GM23338 (cell line): ENCODE measurements around the gene XYLT1. TPM values are rescaled to one million over a fixed set of nuclear protein-coding genes. Genes with fewer than 3 reads are reported as not detected.

Experiments used
- ATAC-seq: fragments of 200-7000 bp; cut with Tn5 transposase; 3 replicates; pipeline ENCODE4 v1.9.1; 2020
- DNase-seq: peaks from one replicate; pipeline ENCODE4 v3.0.0-alpha.2; 2015; ENCODE audit warnings: low spot score
- H2AFZ ChIP-seq: fragments of 200-600 bp; sonication (generic); 2 replicates; pipeline ENCODE4 v1.8.0; 2016; ENCODE audit warnings: antibody characterized with exemption, mild to moderate bottlenecking, moderate library complexity
- H3F3A ChIP-seq: fragments of 200-600 bp; sonication (generic); replicated peaks from 2 replicates; pipeline ENCODE4 v1.8.0; 2017; ENCODE audit warnings: antibody characterized with exemption, mixed run types, low read depth
- H3K27ac ChIP-seq: fragments of 200-600 bp; sonication (generic); 2 replicates; pipeline ENCODE4 v1.6.1; 2016; ENCODE audit warnings: low read depth
- H3K27me3 ChIP-seq: fragments of 200-600 bp; sonication (generic); 2 replicates; pipeline ENCODE4 v1.8.0; 2016; ENCODE audit warnings: mild to moderate bottlenecking, mixed run types, moderate library complexity; ENCODE audit not compliant: insufficient read depth
- H3K36me3 ChIP-seq: fragments of 200-600 bp; sonication (generic); 2 replicates; pipeline ENCODE4 v1.8.0; 2016; ENCODE audit warnings: mild to moderate bottlenecking; ENCODE audit not compliant: insufficient read depth
- H3K4me1 ChIP-seq: fragments of 200-600 bp; sonication (generic); 2 replicates; pipeline ENCODE4 v1.8.0; 2016; ENCODE audit warnings: mild to moderate bottlenecking, moderate library complexity; ENCODE audit not compliant: insufficient read depth
- H3K4me2 ChIP-seq: fragments of 200-600 bp; sonication (generic); 2 replicates; pipeline ENCODE4 v1.7.1; 2017; ENCODE audit warnings: mixed run types
- H3K4me3 ChIP-seq: fragments of 200-600 bp; sonication (generic); 2 replicates; pipeline ENCODE4 v1.6.1; 2016; ENCODE audit warnings: mixed run types
- H3K79me2 ChIP-seq: fragments of 200-600 bp; sonication (generic); replicated peaks from 2 replicates; pipeline ENCODE4 v1.8.0; 2017; ENCODE audit warnings: mild to moderate bottlenecking; ENCODE audit not compliant: insufficient read depth
- H3K9me2 ChIP-seq: fragments of 200-600 bp; sonication (generic); 2 replicates; pipeline ENCODE4 v1.8.0; 2017; ENCODE audit not compliant: insufficient read depth
- H4K20me1 ChIP-seq: fragments of 200-600 bp; sonication (generic); replicated peaks from 2 replicates; pipeline ENCODE4 v1.8.0; 2017; ENCODE audit warnings: mild to moderate bottlenecking; ENCODE audit not compliant: insufficient read depth
- H3K27ac Mint-ChIP-seq: 2 replicates; pipeline ENCODE4 v1.8.0; 2020; ENCODE audit warnings: inconsistent platforms, mild to moderate bottlenecking, moderate library complexity, mixed read lengths
- H3K27me3 Mint-ChIP-seq: 3 replicates; pipeline ENCODE4 v1.8.0; 2022; ENCODE audit warnings: low read depth, mild to moderate bottlenecking, moderate library complexity, mixed read lengths, inconsistent platforms; ENCODE audit not compliant: insufficient read depth, poor library complexity
- H3K36me3 Mint-ChIP-seq: 3 replicates; pipeline ENCODE4 v1.8.0; 2021; ENCODE audit warnings: low read depth, mild to moderate bottlenecking, inconsistent platforms, moderate library complexity, mixed read lengths
- H3K4me1 Mint-ChIP-seq: 3 replicates; pipeline ENCODE4 v1.8.0; 2020; ENCODE audit warnings: mild to moderate bottlenecking, inconsistent platforms, mixed read lengths
- H3K4me3 Mint-ChIP-seq: 3 replicates; pipeline ENCODE4 v1.8.0; 2021; ENCODE audit warnings: moderate library complexity, mild to moderate bottlenecking, inconsistent platforms, mixed read lengths
- H3K9me3 Mint-ChIP-seq: 3 replicates; pipeline ENCODE4 v1.8.0; 2020; ENCODE audit warnings: moderate library complexity, mild to moderate bottlenecking, inconsistent platforms, mixed read lengths
- CREB1 ChIP-seq: fragments of 250-450 bp; sonication (Bioruptor Pico); IDR thresholded peaks from 2 replicates; pipeline ENCODE4 v1.5.0; 2020; ENCODE audit warnings: low read depth, mild to moderate bottlenecking, moderate library complexity
- CTCF ChIP-seq, 2 experiments: fragments of 200-600 bp in 1 of 2; sonication (generic) in 1 of 2; conservative IDR thresholded peaks; 2 replicates each; pipeline versions ENCODE4 v1.5.1 to v1.6.1; 2016 to 2017; ENCODE audit warnings: antibody characterized with exemption in 2 of 2, low read depth in 2 of 2, mild to moderate bottlenecking in 2 of 2, moderate library complexity in 1 of 2
- EZH2 ChIP-seq: fragments of 200-600 bp; sonication (generic); IDR thresholded peaks from one replicate; pipeline ENCODE4 v1.8.0; 2017; ENCODE audit warnings: antibody characterized with exemption, mild to moderate bottlenecking, low read depth; ENCODE audit not compliant: unreplicated experiment
- EZH2phosphoT487 ChIP-seq: fragments of 200-600 bp; sonication (generic); IDR thresholded peaks from one replicate; pipeline ENCODE4 v1.8.1; 2018; ENCODE audit warnings: antibody characterized with exemption; ENCODE audit not compliant: unreplicated experiment
- JUNB ChIP-seq: IDR thresholded peaks from one replicate; pipeline ENCODE4 v1.6.1; 2016; ENCODE audit warnings: antibody characterized with exemption; ENCODE audit not compliant: unreplicated experiment
- NANOG ChIP-seq: IDR thresholded peaks from 2 replicates; pipeline ENCODE4 v1.6.1; 2016; ENCODE audit warnings: antibody characterized with exemption, borderline replicate concordance
- STAT1 ChIP-seq: IDR thresholded peaks from one replicate; pipeline ENCODE4 v1.6.1; 2016; ENCODE audit warnings: antibody characterized with exemption; ENCODE audit not compliant: unreplicated experiment
- ZNF331 ChIP-seq: fragments of 250-450 bp; sonication (Bioruptor Pico); IDR thresholded peaks from 2 replicates; pipeline ENCODE4 v1.5.0; 2020; ENCODE audit warnings: low read depth, mild to moderate bottlenecking, moderate library complexity
- polyA plus RNA-seq: library from polyadenylated mRNA; unstranded; fragments of >200 nt; fragmentation: Nextera tagmentation; extraction: Ambion mirVana; gene quantifications from 2 replicates; pipeline ENCODE4 v1.2.1, GENCODE V29; 2016
- total RNA-seq: library from RNA; depleted of rRNA; stranded (reverse); fragments of >200 nt; shearing (Covaris generic); gene quantifications from 2 replicates; pipeline ENCODE4 v1.2.3, GENCODE V29; 2014

Gene XYLT1
- total and polyA plus RNA-seq, 2 experiments from 2014 or later, result 3.5 to 24.7 TPM

DNA sequence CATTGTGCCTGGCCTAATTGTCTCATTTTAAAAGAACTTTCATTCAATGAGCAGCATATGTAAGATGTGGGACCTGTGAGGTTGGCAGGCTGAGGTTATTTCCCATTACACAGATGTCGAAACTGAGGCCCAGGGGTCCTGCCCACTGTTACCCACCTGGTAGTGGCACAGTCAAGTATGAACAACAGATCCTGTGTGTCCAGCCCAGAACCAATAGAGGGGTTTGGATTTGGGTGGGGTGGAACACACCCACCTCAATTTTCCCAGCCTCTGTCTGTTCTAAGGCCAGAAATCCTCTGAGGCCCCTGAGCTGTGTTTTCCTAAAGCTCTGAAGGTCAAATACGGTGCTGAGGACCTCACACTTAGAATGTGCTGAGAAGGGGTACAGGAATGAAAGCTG is 179.5 kb downstream of the XYLT1 start (continued):
- TF ChIP-seq EZH2 (no peak), EZH2phosphoT487 (no peak), STAT1 (no peak), JUNB (no peak), CTCF (conservative IDR thresholded peaks at IDR 0.05; ENCODE audit: low read depth in 2 of 2) (no peak), NANOG (no peak)

DNA sequence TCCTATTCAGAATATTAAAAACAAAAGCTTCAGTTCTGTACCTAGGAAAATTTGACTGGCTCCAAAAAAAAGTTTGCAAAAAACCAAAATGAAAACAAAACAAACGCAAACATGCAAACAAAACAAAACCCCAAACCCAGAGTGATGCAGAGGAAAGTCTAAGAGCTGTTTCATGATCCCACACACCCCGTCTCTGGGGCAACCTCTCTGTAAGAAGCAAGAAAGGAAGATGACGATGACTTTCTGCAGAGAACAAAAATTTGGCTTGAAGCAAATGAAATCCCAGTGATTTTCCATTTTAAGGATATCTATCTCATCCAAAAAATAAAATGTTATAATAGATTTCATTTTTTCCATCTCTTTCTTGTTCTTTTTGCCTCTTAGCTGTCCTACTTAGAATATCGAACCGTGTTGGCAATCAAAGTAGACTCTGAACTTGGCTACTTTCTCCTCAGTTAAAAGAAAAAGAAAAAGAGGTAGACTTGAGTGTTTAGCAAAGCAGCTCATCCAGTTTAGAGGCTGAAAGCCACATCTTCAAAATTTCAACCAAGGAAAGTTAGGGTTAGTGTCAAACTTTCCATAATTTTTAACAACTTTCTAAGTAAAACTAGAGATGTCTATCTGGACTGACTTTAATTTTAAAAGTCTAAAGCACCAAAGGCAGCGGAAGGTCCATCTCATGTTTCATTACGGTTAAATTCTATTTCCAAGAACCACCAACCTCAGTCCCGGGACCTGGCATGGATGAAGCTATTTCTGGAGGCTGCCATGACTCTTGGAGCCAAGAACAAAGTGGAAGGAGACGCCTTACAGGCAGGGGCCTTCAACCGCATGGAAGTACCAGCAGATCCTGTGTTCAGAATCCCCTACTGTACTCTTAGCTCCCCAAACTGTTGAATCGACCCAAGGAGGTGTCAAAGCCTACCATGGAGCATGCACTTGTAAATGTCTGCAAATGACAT is 180.8 kb downstream of the XYLT1 start:
- Mint-ChIP-seq H3K4me3 (no peak overlapping the region), H3K4me1 (peaks cover 20% of the 10 kb centered on the region), H3K27ac (no peak overlapping the region), H3K36me3 (no peaks in the 10 kb centered on the region), H3K27me3 (no peaks in the 10 kb centered on the region), H3K9me3 (no peaks in the 10 kb centered on the region)
- H3K4me1 ChIP-seq, result no peaks in the 10 kb centered on the region; the same call in 1 of the 2 replicates
- TF ChIP-seq NANOG (no peak), CTCF (conservative IDR thresholded peaks at IDR 0.05; ENCODE audit: low read depth in 2 of 2) (no peak), STAT1 (no peak)
- ATAC-seq (no peak), DNase-seq (no peak)
- no peaks in the 10 kb centered on the region for H3K36me3 ChIP-seq
- peaks cover 3% of the 10 kb centered on the region; the same call in 1 of the 2 replicates for H4K20me1 ChIP-seq
- no peak overlapping the region for H3K27ac ChIP-seq
- H3K27me3 ChIP-seq, result no peaks in the 10 kb centered on the region
- H3F3A ChIP-seq, result no peaks in the 10 kb centered on the region
- no peaks in the 10 kb centered on the region for H3K9me2 ChIP-seq
- no peak overlapping the region for H3K4me2 ChIP-seq
- no peak overlapping the region for H2AFZ ChIP-seq
- H3K4me3 ChIP-seq, result no peak overlapping the region
- peaks cover 12% of the 10 kb centered on the region for H3K79me2 ChIP-seq

GRCh38 chr16:17289050-17289449 is 181.7 kb downstream of the XYLT1 start:
- Histone ChIP-seq H3F3A (no peaks in the 10 kb centered on the region), H3K4me2 (no peak overlapping the region), H3K4me1 (no peaks in the 10 kb centered on the region; the same call in 1 of the 2 replicates), H3K79me2 (peaks cover 14% of the 10 kb centered on the region), H3K9me2 (no peaks in the 10 kb centered on the region), H3K27me3 (no peaks in the 10 kb centered on the region), H2AFZ (no peak overlapping the region), H3K27ac (no peak overlapping the region), H4K20me1 (peaks cover 8% of the 10 kb centered on the region; the same call in 1 of the 2 replicates), H3K4me3 (no peak overlapping the region), H3K36me3 (no peaks in the 10 kb centered on the region)
- Mint-ChIP-seq H3K9me3 (no peaks in the 10 kb centered on the region), H3K36me3 (no peaks in the 10 kb centered on the region), H3K4me3 (no peak overlapping the region), H3K27ac (no peak overlapping the region), H3K27me3 (no peaks in the 10 kb centered on the region), H3K4me1 (peaks cover 23% of the 10 kb centered on the region)
- DNase-seq (no peak), ATAC-seq (no peak)
- TF ChIP-seq ZNF331 (CRISPR knock-in tag) (no peak), CREB1 (CRISPR knock-in tag) (no peak)
